HepG2 (cell line): Measurements from ENCODE around the gene KPNB1. TPM values are rescaled to one million over a fixed set of nuclear protein-coding genes. Genes with fewer than 3 reads are reported as not detected.
A peak's percentile ranks its signal among the peaks of the same experiment; 100 is the strongest.

Source experiments
- ARID2 ChIP-seq: sonication (generic); formaldehyde crosslinking; IDR thresholded peaks from 2 replicates; pipeline ENCODE4 v1.8.1; 2022; ENCODE audit warnings: mild to moderate bottlenecking, missing genetic modification reagents, borderline replicate concordance
- ATRX ChIP-seq: sonication (generic); formaldehyde crosslinking; IDR thresholded peaks from 2 replicates; pipeline ENCODE4 v1.4.0; 2020; ENCODE audit warnings: missing genetic modification reagents, borderline replicate concordance
- CAMTA2 ChIP-seq: sonication (generic); formaldehyde crosslinking; IDR thresholded peaks from 2 replicates; pipeline ENCODE4 v1.4.0; 2020; ENCODE audit warnings: mild to moderate bottlenecking, missing genetic modification reagents, borderline replicate concordance
- CEBPG ChIP-seq: IDR thresholded peaks from 2 replicates; pipeline ENCODE4 v1.6.1; 2016
- DMAP1 ChIP-seq: IDR thresholded peaks from 2 replicates; pipeline ENCODE4 v1.6.1; 2016
- GATAD2A ChIP-seq: IDR thresholded peaks from 2 replicates; pipeline ENCODE4 v1.6.1; 2016
- HMG20B ChIP-seq: conservative IDR thresholded peaks from 2 replicates; pipeline ENCODE4 v1.6.1; 2016; ENCODE audit warnings: missing genetic modification reagents, missing compliant biosample characterization
- HNF4G ChIP-seq, 2 experiments: sonication (generic) in 1 of 2; formaldehyde crosslinking in 1 of 2; IDR thresholded peaks; 2 replicates each; pipeline versions ENCODE4 v1.4.0 to v1.6.1; 2011 to 2020; ENCODE audit warnings: borderline replicate concordance in 2 of 2, low read depth in 2 of 2, mild to moderate bottlenecking in 2 of 2, low read length in 1 of 2, missing genetic modification reagents in 1 of 2, moderate library complexity in 1 of 2
- HOXA9 ChIP-seq: sonication (generic); formaldehyde crosslinking; IDR thresholded peaks from 2 replicates; pipeline ENCODE4 v1.8.1; 2022; ENCODE audit warnings: missing genetic modification reagents, mild to moderate bottlenecking, moderate library complexity, borderline replicate concordance
- KLF15 ChIP-seq: sonication (generic); formaldehyde crosslinking; IDR thresholded peaks from 2 replicates; pipeline ENCODE4 v1.8.1; 2023; ENCODE audit warnings: borderline replicate concordance, mild to moderate bottlenecking, inconsistent platforms, missing genetic modification reagents, mixed read lengths
- NCOA5 ChIP-seq: sonication (generic); formaldehyde crosslinking; IDR thresholded peaks from 2 replicates; pipeline ENCODE4 v1.4.0; 2020; ENCODE audit warnings: missing genetic modification reagents
- PHF5A ChIP-seq: IDR thresholded peaks from one replicate; pipeline ENCODE4 v1.6.1; 2018; ENCODE audit warnings: low read depth, missing genetic modification reagents; ENCODE audit not compliant: unreplicated experiment
- RARG ChIP-seq: sonication (generic); formaldehyde crosslinking; IDR thresholded peaks from 2 replicates; pipeline ENCODE4 v1.4.0; 2020; ENCODE audit warnings: low read depth, mild to moderate bottlenecking, missing genetic modification reagents
- SP140L ChIP-seq: sonication (generic); formaldehyde crosslinking; IDR thresholded peaks from 2 replicates; pipeline ENCODE4 v1.4.0; 2020; ENCODE audit warnings: missing genetic modification reagents, borderline replicate concordance
- ZBTB1 ChIP-seq: sonication (generic); formaldehyde crosslinking; IDR thresholded peaks from 2 replicates; pipeline ENCODE4 v1.4.0; 2020; ENCODE audit warnings: missing genetic modification reagents, borderline replicate concordance
- ZMAT3 ChIP-seq: sonication (generic); formaldehyde crosslinking; conservative IDR thresholded peaks from 2 replicates; pipeline ENCODE4 v1.7.0; 2021; ENCODE audit warnings: missing genetic modification reagents
- ZMYM4 ChIP-seq: sonication (generic); formaldehyde crosslinking; IDR thresholded peaks from 2 replicates; pipeline ENCODE4 v1.8.1; 2023; ENCODE audit warnings: mild to moderate bottlenecking, missing genetic modification reagents
- ZNF101 ChIP-seq: sonication (generic); formaldehyde crosslinking; IDR thresholded peaks from 2 replicates; pipeline ENCODE4 v1.4.0; 2020; ENCODE audit warnings: mild to moderate bottlenecking, low read depth, missing genetic modification reagents, borderline replicate concordance
- ZNF274 ChIP-seq: sonication (generic); formaldehyde crosslinking; IDR thresholded peaks from 2 replicates; pipeline ENCODE4 v1.5.1; 2020; ENCODE audit warnings: mild to moderate bottlenecking, missing genetic modification reagents
- ZNF329 ChIP-seq: sonication (generic); formaldehyde crosslinking; IDR thresholded peaks from 2 replicates; pipeline ENCODE4 v1.9.0; 2021; ENCODE audit warnings: low read depth, mild to moderate bottlenecking, missing genetic modification reagents
- ZNF44 ChIP-seq: sonication (generic); formaldehyde crosslinking; IDR thresholded peaks from 2 replicates; pipeline ENCODE4 v1.5.1; 2020; ENCODE audit warnings: mild to moderate bottlenecking, missing genetic modification reagents
- ZNF598 ChIP-seq: sonication (generic); formaldehyde crosslinking; IDR thresholded peaks from 2 replicates; pipeline ENCODE4 v1.5.1; 2020; ENCODE audit warnings: mild to moderate bottlenecking, missing genetic modification reagents, borderline replicate concordance
- ZNF670 ChIP-seq: sonication (generic); formaldehyde crosslinking; IDR thresholded peaks from 2 replicates; pipeline ENCODE4 v1.8.0; 2022; ENCODE audit warnings: mild to moderate bottlenecking, missing genetic modification reagents, borderline replicate concordance
- polyA plus RNA-seq, 8 experiments: library from polyadenylated mRNA; depleted of rRNA in 3 of 8; stranded (reverse) in 7 of 8; unstranded in 1 of 8; fragments of >200 nt; fragmentation: Illumina TruSeq in 4 of 8; extraction: Trizol in 4 of 8; gene quantifications; 2 replicates each; pipeline versions ENCODE4 v1.2.1 to v1.2.3, GENCODE V29; 2011 to 2016; ENCODE audit warnings: low read depth in 4 of 8, missing spikeins in 1 of 8, mixed read lengths in 1 of 8; ENCODE audit not compliant: insufficient read depth in 1 of 8
- total RNA-seq, 5 experiments: library from RNA; depleted of rRNA; stranded (reverse); fragments of >200 nt; fragmentation: Illumina TruSeq; extraction: Trizol; gene quantifications; 2 replicates each; pipeline ENCODE4 v1.2.3, GENCODE V29; 2016; ENCODE audit warnings: low read depth in 1 of 5
- TF ChIP-seq, protein P1 (sequence below): sonication (generic); formaldehyde crosslinking; IDR thresholded peaks from 2 replicates; pipeline ENCODE4 v1.4.0; 2020; ENCODE audit warnings: low read depth, mild to moderate bottlenecking, missing genetic modification reagents
- TF ChIP-seq, protein P2 (sequence below): sonication (generic); formaldehyde crosslinking; IDR thresholded peaks from 2 replicates; pipeline ENCODE4 v1.4.0; 2020; ENCODE audit warnings: missing genetic modification reagents, borderline replicate concordance

The KPNB1 gene
- total and polyA plus RNA-seq, 2 of the 13 experiments (the other 11 are each of a cell fraction or from before 2014, with no cell fraction given), result 164 to 424 TPM

DNA sequence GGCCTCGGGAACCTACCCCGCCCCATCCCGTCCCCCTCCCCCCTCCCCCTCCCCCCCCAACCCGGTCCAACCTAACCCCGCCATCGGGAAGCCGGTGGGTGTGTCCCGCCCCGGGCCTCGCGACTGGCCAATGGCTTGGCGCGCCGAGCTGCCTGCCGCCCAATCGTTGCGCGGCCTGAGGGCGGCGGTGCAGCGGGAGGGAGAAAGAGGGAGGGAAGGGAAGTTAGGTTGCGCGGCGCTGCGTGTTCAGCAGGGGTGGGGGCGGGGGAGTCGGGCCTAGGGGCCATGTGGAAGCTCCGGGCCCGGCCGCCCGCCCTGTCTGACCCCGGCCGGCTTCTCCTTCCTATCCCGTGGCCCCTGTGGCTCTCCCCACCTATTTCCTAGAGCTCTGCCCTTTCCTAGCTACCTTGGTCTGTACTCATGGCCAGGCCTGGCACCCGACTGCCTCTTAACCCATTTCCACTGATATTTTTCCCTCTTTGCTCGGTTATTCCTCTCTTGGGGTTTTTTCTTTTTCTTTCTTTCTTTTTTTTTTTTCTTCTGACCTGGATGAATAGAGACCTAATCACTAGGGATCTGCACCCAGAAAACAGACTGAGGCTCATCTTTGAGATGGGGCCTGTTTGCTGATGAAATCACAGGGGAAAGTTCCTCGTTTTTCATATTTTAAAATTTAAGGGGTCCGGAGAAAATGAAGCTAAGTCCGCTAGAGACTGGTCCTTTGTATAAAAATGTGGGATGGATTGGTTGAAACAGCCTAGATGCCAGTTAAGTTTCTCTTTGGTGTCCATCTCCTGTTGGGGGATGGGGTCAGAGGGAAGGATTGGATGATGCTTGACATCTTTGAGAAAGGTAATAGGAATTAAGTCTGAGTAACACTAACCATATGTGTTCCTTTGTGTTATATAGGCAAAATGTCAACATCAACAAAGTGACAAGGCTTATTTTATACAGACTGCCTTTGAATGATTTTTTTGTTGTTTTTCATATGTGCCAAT is 1.1 kb downstream of the KPNB1 start (continued):
- TF ChIP-seq CAMTA2 (CRISPR knock-in tag) (no peak), ZMYM4 (peak; percentile 76), ZBTB1 (no peak), RARG (CRISPR knock-in tag) (no peak), DMAP1 (CRISPR knock-in tag) (peak; percentile 97), HMG20B (CRISPR knock-in tag) (peak; percentile 43; the same call in 1 of the 2 replicates), ZNF44 (CRISPR knock-in tag) (no peak), PHF5A (CRISPR knock-in tag) (no peak), ZNF329 (no peak), ARID2 (CRISPR knock-in tag) (no peak), HOXA9 (CRISPR knock-in tag) (no peak), ZNF274 (CRISPR knock-in tag) (no peak), NCOA5 (CRISPR knock-in tag) (no peak), SP140L (no peak), ATRX (CRISPR knock-in tag) (no peak), HNF4G (IDR thresholded peaks at IDR 0.05; ENCODE audit: borderline replicate concordance, low read depth, low read length) (peak; percentile 23; the same call in 1 of the 2 replicates), HNF4G (CRISPR knock-in tag; IDR thresholded peaks at IDR 0.05; ENCODE audit: borderline replicate concordance, low read depth) (no peak), ZNF101 (no peak), ZNF670 (CRISPR knock-in tag) (no peak), KLF15 (CRISPR knock-in tag) (no peak), CEBPG (CRISPR knock-in tag) (no peak), ZMAT3 (CRISPR knock-in tag) (no peak), GATAD2A (CRISPR knock-in tag) (0 out of 2 replicates have a peak, but pooled peaks have one; percentile 2), ZNF598 (CRISPR knock-in tag) (no peak)
- TF ChIP-seq, protein P1, sequence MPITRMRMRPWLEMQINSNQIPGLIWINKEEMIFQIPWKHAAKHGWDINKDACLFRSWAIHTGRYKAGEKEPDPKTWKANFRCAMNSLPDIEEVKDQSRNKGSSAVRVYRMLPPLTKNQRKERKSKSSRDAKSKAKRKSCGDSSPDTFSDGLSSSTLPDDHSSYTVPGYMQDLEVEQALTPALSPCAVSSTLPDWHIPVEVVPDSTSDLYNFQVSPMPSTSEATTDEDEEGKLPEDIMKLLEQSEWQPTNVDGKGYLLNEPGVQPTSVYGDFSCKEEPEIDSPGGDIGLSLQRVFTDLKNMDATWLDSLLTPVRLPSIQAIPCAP (CRISPR knock-in tag), result no peak
- TF ChIP-seq, protein P2, sequence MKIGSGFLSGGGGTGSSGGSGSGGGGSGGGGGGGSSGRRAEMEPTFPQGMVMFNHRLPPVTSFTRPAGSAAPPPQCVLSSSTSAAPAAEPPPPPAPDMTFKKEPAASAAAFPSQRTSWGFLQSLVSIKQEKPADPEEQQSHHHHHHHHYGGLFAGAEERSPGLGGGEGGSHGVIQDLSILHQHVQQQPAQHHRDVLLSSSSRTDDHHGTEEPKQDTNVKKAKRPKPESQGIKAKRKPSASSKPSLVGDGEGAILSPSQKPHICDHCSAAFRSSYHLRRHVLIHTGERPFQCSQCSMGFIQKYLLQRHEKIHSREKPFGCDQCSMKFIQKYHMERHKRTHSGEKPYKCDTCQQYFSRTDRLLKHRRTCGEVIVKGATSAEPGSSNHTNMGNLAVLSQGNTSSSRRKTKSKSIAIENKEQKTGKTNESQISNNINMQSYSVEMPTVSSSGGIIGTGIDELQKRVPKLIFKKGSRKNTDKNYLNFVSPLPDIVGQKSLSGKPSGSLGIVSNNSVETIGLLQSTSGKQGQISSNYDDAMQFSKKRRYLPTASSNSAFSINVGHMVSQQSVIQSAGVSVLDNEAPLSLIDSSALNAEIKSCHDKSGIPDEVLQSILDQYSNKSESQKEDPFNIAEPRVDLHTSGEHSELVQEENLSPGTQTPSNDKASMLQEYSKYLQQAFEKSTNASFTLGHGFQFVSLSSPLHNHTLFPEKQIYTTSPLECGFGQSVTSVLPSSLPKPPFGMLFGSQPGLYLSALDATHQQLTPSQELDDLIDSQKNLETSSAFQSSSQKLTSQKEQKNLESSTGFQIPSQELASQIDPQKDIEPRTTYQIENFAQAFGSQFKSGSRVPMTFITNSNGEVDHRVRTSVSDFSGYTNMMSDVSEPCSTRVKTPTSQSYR (CRISPR knock-in tag), result peak; percentile 82
